Sigmoid colon (tissue), 4 donors: ENCODE data around the gene RWDD3.

Experiments
- CTCF ChIP-seq, 4 experiments: fragments of 450-650 bp in 3 of 4; fragments of 200-600 bp in 1 of 4; IDR thresholded peaks; one replicate each; pipeline ENCODE4 v1.5.1; 2016 to 2019; ENCODE audit warnings: antibody characterized with exemption in 4 of 4, mild to moderate bottlenecking in 3 of 4, moderate library complexity in 2 of 4
- EP300 ChIP-seq, 4 donors: sonication (generic); formaldehyde crosslinking; IDR thresholded peaks; one replicate each; pipeline ENCODE4 v1.6.1; 2017; ENCODE audit warnings: antibody characterized with exemption in 4 of 4
- POLR2A ChIP-seq, 2 donors: fragments of 450-650 bp; IDR thresholded peaks; one replicate each; pipeline ENCODE4 v1.6.1; 2016; ENCODE audit warnings: antibody characterized with exemption in 2 of 2, mild to moderate bottlenecking in 2 of 2, moderate library complexity in 2 of 2
- POLR2AphosphoS5 ChIP-seq, 4 donors: sonication (generic); formaldehyde crosslinking; IDR thresholded peaks; one replicate each; pipeline ENCODE4 v1.6.1; 2017; ENCODE audit warnings: antibody characterized with exemption in 4 of 4

- TF ChIP-seq POLR2A (IDR thresholded peaks at IDR 0.05) (no peak), CTCF (IDR thresholded peaks at IDR 0.05) (no peak), POLR2AphosphoS5 (IDR thresholded peaks at IDR 0.05) (no peak), EP300 (IDR thresholded peaks at IDR 0.05) (no peak)
Measured at GRCh38 chr1:95195046-95195445, 39.0 kb upstream of the RWDD3 start.
